UCSD-AML1 (cell line): ENCODE measurements around the gene FAR1.

Experiments used
- DNase-seq: peaks from one replicate; lab custom pipeline; 2025; ENCODE audit not compliant: unreplicated experiment; lab: John Stamatoyannopoulos, UW

Gene FAR1

GRCh38 chr11:13669544-13670488 lies 1.3 kb downstream of the FAR1 start:
- no peak for DNase-seq

- DNase-seq, result no peak
Measured at GRCh38 chr11:13672576-13673210, 4.2 kb downstream of the FAR1 start.

- DNase-seq, result no peak
Measured at GRCh38 chr11:13674799-13675509, 6.5 kb downstream of the FAR1 start.

- no peak for DNase-seq
Measured at GRCh38 chr11:13676576-13676975, 8.1 kb downstream of the FAR1 start.

- no peak for DNase-seq
Measured at GRCh38 chr11:13679768-13680167, 11.3 kb downstream of the FAR1 start.

- peak; percentile 16 for DNase-seq
Measured at GRCh38 chr11:13680501-13681264, 12.2 kb downstream of the FAR1 start.

GRCh38 chr11:13681446-13681845 lies 13.0 kb downstream of the FAR1 start:
- DNase-seq, result no peak

- no peak for DNase-seq
Measured at GRCh38 chr11:13682212-13682611, 13.7 kb downstream of the FAR1 start.

- DNase-seq, result no peak
Measured at GRCh38 chr11:13685461-13686108, 17.1 kb downstream of the FAR1 start.

GRCh38 chr11:13686776-13687175 lies 18.3 kb downstream of the FAR1 start:
- DNase-seq, result no peak

- DNase-seq, result no peak
Measured at GRCh38 chr11:13687271-13687670, 18.8 kb downstream of the FAR1 start.

- no peak for DNase-seq
Measured at GRCh38 chr11:13691286-13691899, 22.9 kb downstream of the FAR1 start.

GRCh38 chr11:13692172-13692571 lies 23.7 kb downstream of the FAR1 start:
- no peak for DNase-seq

GRCh38 chr11:13694115-13694514 lies 25.6 kb downstream of the FAR1 start:
- no peak for DNase-seq

- no peak for DNase-seq
Measured at GRCh38 chr11:13695886-13696285, 27.4 kb downstream of the FAR1 start.

- no peak for DNase-seq
Measured at GRCh38 chr11:13697710-13698109, 29.2 kb downstream of the FAR1 start.

- no peak for DNase-seq
Measured at GRCh38 chr11:13698132-13698531, 29.7 kb downstream of the FAR1 start.

- DNase-seq, result no peak
Measured at GRCh38 chr11:13699041-13699440, 30.6 kb downstream of the FAR1 start.

GRCh38 chr11:13699870-13700269 lies 31.4 kb downstream of the FAR1 start:
- no peak for DNase-seq

GRCh38 chr11:13701506-13701905 lies 33.0 kb downstream of the FAR1 start:
- no peak for DNase-seq
